GM18858 (cell line): ENCODE data around the gene POU6F2.
A peak's percentile ranks its signal among the peaks of the same experiment; 100 is the strongest.

Source experiments
- ATAC-seq: cut with Tn5 transposase; IDR thresholded peaks from one replicate; pipeline ENCODE4 v1.9.1; 2021; ENCODE audit not compliant: unreplicated experiment

POU6F2 gene

DNA sequence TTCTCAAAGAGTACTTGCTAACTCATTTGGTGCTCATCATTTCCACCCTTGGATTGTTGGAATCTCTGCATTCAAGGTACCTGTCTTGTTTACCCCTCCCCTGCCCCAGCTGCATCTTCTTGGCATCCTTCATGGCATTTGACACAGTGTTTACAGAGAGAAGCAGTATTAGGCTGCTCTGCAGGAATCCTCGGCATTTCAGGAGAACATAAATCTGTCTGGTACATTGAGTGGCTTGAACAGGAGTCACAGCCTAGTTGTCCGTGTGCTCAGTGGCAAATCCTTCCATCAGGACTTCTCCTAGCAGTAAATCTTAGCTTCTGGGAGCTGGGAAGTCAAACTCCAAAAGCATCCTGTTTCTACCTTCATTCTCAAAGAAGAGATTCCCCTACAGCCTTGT is 451.7 kb downstream of the POU6F2 start:
- ATAC-seq: no peak

GRCh38 chr7:39430441-39430840 is 452.7 kb downstream of the POU6F2 start:
- ATAC-seq: no peak

GRCh38 chr7:39430909-39431641 is 453.4 kb downstream of the POU6F2 start:
- ATAC-seq: no peak

- no peak for ATAC-seq
Measured at GRCh38 chr7:39432368-39432767, 454.7 kb downstream of the POU6F2 start.

- ATAC-seq: no peak
Measured at GRCh38 chr7:39432807-39433416, 455.2 kb downstream of the POU6F2 start.

DNA sequence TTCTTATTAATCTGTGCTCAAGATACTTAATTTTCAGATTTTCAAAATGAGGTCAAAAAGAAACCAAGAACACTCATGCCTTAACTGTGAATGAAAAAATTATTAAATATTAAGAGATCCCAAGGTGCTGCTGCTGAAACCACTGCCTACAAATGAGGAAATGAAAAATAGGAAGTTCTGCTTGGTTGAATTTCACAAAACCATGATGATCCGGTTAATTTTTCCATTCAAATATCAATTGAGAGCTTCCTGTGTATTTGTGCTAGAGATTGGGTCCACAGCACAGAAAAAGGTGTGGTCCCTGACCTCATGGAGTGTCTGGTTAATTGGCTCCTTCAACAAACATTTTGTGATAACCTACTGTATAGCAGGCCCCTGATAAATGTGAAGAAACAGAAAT is 455.8 kb downstream of the POU6F2 start:
- ATAC-seq: no peak

- no peak for ATAC-seq
Measured at GRCh38 chr7:39434012-39434411, 456.3 kb downstream of the POU6F2 start.

GRCh38 chr7:39446546-39446945 is 468.8 kb downstream of the POU6F2 start:
- no peak for ATAC-seq

DNA sequence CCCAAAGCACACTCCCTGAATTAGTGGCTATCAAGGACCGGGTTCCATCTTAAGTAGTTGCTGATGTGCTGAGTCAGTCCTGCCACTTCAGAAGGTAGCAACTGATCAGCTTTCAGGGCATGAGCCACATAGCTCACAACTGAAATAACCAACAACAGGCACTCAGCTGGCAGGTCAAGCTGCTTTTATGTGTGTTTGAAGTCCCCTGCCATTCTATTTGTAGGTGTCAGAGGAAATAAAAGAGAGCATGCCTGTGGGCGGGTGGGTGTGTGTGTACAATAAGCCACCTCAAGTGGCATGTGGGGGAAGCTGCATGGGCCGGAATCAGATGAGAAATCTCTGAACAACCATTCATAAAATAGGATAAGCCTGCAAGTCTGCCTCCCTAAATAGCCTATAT is 474.2 kb downstream of the POU6F2 start:
- no peak for ATAC-seq

- ATAC-seq: peak; percentile 90
Measured at GRCh38 chr7:39453743-39454355, 476.1 kb downstream of the POU6F2 start.

GRCh38 chr7:39458061-39458745 is 480.5 kb downstream of the POU6F2 start:
- no peak for ATAC-seq

DNA sequence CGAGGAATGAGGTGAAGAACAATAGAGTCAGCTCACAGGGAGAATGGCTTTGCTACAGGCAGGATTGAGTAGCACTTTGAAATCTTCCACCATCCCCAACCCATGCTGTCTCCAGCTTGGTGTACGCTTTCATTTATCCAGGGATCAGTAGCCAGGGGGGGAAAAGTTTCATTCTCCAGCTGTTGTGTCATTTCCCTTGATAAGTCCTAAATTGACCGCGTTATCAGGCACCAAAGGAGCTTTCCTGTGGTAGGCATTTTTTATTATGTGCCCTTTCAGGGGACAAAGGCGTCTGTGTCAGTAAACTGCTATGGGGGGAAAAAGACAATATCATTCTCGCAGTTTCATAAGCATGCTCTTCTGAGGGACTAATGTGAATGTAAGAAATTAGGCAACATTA is 481.9 kb downstream of the POU6F2 start:
- no peak for ATAC-seq

GRCh38 chr7:39460486-39460885 is 482.8 kb downstream of the POU6F2 start:
- ATAC-seq: no peak

DNA sequence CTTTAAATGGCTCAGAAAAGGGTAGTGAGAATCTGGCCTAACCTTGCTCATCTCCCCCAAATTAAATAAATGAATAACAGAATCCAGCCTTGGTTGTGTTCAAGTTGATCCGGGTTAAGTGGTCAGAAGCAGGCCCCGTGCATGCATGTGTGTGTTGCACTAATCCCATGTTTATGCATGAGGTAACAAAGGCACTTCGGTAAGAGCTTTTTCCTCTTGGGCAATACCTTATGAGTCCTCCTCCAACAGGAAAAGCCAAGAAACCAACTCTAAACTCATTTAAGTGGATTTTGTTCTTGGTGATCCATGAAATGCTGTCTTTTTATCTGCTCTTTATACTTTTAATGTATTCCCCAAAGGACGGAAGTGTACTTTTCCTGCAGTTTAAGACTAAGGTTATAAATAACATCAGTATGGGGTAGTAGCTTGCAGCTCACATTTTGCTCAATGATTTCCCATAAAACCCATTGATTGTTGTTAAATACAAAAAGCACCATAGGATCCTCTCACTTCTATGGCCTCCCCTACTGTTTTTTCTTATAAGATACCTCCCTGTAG is 483.6 kb downstream of the POU6F2 start:
- ATAC-seq: no peak

- ATAC-seq: no peak
Measured at GRCh38 chr7:39463252-39463651, 485.5 kb downstream of the POU6F2 start.

DNA sequence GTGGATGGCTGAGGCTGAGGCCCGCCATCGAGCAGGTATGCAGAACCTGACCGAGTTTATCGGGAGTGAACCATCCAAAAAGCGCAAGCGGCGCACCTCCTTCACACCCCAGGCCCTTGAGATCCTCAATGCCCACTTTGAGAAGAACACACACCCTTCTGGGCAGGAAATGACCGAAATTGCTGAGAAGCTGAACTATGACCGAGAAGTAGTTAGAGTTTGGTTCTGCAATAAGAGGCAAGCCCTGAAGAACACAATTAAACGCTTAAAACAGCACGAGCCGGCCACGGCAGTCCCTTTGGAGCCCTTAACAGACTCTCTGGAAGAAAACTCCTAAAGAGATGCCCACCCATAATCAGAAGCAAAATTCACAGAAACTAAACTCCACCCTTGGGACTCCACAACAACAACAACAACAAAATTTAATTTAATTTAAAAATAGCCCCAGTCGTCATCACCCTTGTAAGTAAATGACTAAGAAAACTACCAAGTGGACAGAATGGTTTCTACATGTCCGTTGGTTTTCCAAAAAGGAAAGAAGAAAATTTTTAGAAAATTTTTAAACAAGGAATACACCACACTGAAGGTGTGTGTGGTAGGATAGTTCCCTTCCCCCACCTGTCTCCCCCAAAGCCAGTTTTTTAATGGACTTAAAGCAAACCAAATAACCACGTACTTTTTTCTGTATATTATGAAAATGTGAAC is 486.8 kb downstream of the POU6F2 start:
- no peak for ATAC-seq

DNA sequence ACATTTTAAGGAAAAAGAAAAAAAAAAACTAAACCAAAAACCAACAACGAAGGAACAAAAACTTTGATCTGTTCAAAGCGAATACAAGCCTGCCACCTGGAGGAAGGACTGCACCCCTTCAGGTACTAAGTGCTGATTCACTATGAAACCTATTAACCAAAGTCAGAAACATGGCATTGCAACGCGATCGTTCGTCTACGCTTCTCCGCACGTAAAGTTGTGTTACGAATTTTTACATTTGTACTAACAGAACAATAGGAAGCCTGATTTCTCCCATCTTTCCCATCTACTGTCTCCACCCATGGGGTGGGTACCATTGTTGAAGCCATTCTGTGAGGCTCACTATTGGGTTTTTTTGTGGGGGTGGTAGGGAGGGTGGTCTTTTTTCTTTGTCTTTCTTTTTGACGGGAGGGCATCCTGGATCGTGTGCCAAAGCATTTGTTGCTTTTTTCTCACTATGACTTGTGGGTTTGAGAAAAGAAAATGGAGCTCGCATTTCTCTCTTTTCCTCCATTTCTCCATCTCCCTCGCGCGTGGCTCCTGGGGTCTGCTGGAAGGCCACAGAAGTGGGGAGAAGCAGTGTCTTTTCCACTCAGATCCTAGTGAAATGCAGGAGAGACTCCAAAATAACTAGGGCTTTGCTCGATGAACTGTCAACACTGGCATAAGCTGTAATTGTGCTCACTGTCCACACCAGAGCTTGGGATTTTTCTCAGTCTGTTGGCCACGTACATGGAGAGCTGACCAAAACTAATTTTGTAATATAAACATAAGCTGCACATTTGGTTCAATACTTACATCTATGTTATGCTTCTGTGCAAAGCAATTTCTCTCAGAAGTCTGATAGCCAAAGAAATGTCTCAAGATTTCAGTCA is 487.6 kb downstream of the POU6F2 start:
- peak; percentile 85 for ATAC-seq

- no peak for ATAC-seq
Measured at GRCh38 chr7:39468261-39468660, 490.6 kb downstream of the POU6F2 start.

- no peak for ATAC-seq
Measured at GRCh38 chr7:39468808-39469374, 491.2 kb downstream of the POU6F2 start.

GRCh38 chr7:39480901-39481300 is 503.2 kb downstream of the POU6F2 start:
- no peak for ATAC-seq
